NCI-H345 treated with DMSO at 0.1 percent for 48 hours (cell line): ENCODE measurements around the gene THAP5.

Source experiments
- DNase-seq: peaks from one replicate; lab custom pipeline; 2025; ENCODE audit not compliant: unreplicated experiment; lab: John Stamatoyannopoulos, UW

Gene THAP5

GRCh38 chr7:108535744-108536143 is 33.8 kb downstream of the THAP5 start:
- DNase-seq, result no peak

- no peak for DNase-seq
These were observed 34.2 kb downstream of the THAP5 start for GRCh38 chr7:108535257-108535656.

- DNase-seq, result no peak
These were observed 35.8 kb downstream of the THAP5 start for GRCh38 chr7:108533712-108534111.

- no peak for DNase-seq
These were observed 40.2 kb downstream of the THAP5 start for GRCh38 chr7:108529341-108529740.

GRCh38 chr7:108528183-108528712 is 41.3 kb downstream of the THAP5 start:
- DNase-seq, result no peak

GRCh38 chr7:108526768-108527017 is 42.8 kb downstream of the THAP5 start:
- no peak for DNase-seq

GRCh38 chr7:108525985-108526767 is 43.3 kb downstream of the THAP5 start, which contains the start of gene PNPLA8:
Gene PNPLA8, minus strand, starts transcription at chr7:108526135. Its CDS starts 10,644 bp downstream, at chr7:108515491.
- DNase-seq, result peak; percentile 93

- DNase-seq, result no peak
These were observed 44.0 kb downstream of the THAP5 start for GRCh38 chr7:108525327-108525984.

- DNase-seq, result no peak
These were observed 46.7 kb downstream of the THAP5 start for GRCh38 chr7:108522780-108523179.

- DNase-seq, result no peak
These were observed 51.6 kb downstream of the THAP5 start for GRCh38 chr7:108517951-108518350.

- DNase-seq, result no peak
These were observed 53.9 kb downstream of the THAP5 start for GRCh38 chr7:108515630-108516029.

GRCh38 chr7:108515013-108515412 is 54.5 kb downstream of the THAP5 start:
- no peak for DNase-seq
